OCI-LY7 (cell line): ENCODE results near the gene NDST4.

Source experiments
- CTCF ChIP-seq: fragments of 200-600 bp; sonication (generic); conservative IDR thresholded peaks from 2 replicates; pipeline ENCODE4 v1.5.1; 2014; ENCODE audit warnings: mild to moderate bottlenecking, antibody characterized with exemption, low read length, moderate library complexity, mixed read lengths
- EZH2phosphoT487 ChIP-seq: fragments of 200-600 bp; sonication (generic); IDR thresholded peaks from 2 replicates; pipeline ENCODE4 v1.6.1; 2018; ENCODE audit warnings: low read depth, borderline replicate concordance, mild to moderate bottlenecking, mixed run types, antibody characterized with exemption, low read length, moderate library complexity, mixed read lengths

- TF ChIP-seq CTCF, result no peak
- TF ChIP-seq EZH2phosphoT487, result no peak
These were observed 14.6 kb upstream of the NDST4 start for GRCh38 chr4:115128037-115128436.
